GM19240 (cell line): ENCODE data around the gene CCDC137.

Experiments
- DNase-seq: peaks from one replicate; pipeline ENCODE4 v3.0.0; 2011; ENCODE audit warnings: low spot score; ENCODE audit not compliant: insufficient read length

The CCDC137 gene

GRCh38 chr17:81715107-81715871 is 48.8 kb downstream of the CCDC137 start:
- DNase-seq: no peak

GRCh38 chr17:81715872-81716673 is 49.5 kb downstream of the CCDC137 start:
- DNase-seq: no peak

- no peak for DNase-seq
Measured at GRCh38 chr17:81716674-81716996, 50.1 kb downstream of the CCDC137 start.

- DNase-seq: no peak
Measured at GRCh38 chr17:81717049-81717765, 50.7 kb downstream of the CCDC137 start.

GRCh38 chr17:81717766-81718089 is 51.2 kb downstream of the CCDC137 start:
- DNase-seq: no peak

GRCh38 chr17:81719410-81720266 is 53.1 kb downstream of the CCDC137 start:
- DNase-seq: no peak

GRCh38 chr17:81720267-81721071 is 53.9 kb downstream of the CCDC137 start:
- no peak for DNase-seq

GRCh38 chr17:81722184-81723120 is 55.9 kb downstream of the CCDC137 start:
- no peak for DNase-seq
